SK-N-SH (cell line): ENCODE results near the gene SOX15. TPM values are rescaled to one million over a fixed set of nuclear protein-coding genes. Genes with fewer than 3 reads are reported as not detected.

Experiments used
- CTCF ChIA-PET: fragments of 300-600, 350-600 bp; formaldehyde crosslinking; extraction: SDS; loops from one replicate; lab custom pipeline; 2021; lab: Yijun Ruan, JAX
- POLR2A ChIA-PET: fragments of 350-600 bp; sonication (Branson Sonifier 250); formaldehyde crosslinking; extraction: SDS; loops from one replicate; lab custom pipeline; 2020; ENCODE audit warnings: antibody characterized with exemption, inconsistent platforms; lab: Yijun Ruan, JAX
- DNase-seq: peaks from one replicate; pipeline ENCODE4 v3.0.0; 2012
- H2AFZ ChIP-seq: fragments of 200-600 bp; sonication (generic); 2 replicates; pipeline ENCODE4 v1.8.1; 2016; ENCODE audit warnings: antibody characterized with exemption, mild to moderate bottlenecking, low read depth
- H3F3A ChIP-seq: fragments of 200-600 bp; sonication (generic); replicated peaks from 2 replicates; pipeline ENCODE3; 2016; ENCODE audit warnings: antibody characterized with exemption, mild to moderate bottlenecking; ENCODE audit not compliant: insufficient read depth
- H3K27ac ChIP-seq, 2 experiments: fragments of 200-500 bp in 1 of 2; fragments of 200-600 bp in 1 of 2; sonication (Bioruptor generic) in 1 of 2; sonication (generic), shearing (Covaris generic) in 1 of 2; 2 replicates each; pipeline versions ENCODE4 v1.5.1 to v1.6.1; 2014 to 2016; ENCODE audit warnings: low read depth in 2 of 2, inconsistent platforms in 1 of 2, low read length in 1 of 2, mild to moderate bottlenecking in 1 of 2, mixed read lengths in 1 of 2
- H3K27me3 ChIP-seq: fragments of 200-600 bp; sonication (generic), shearing (Covaris generic); 2 replicates; pipeline ENCODE4 v1.6.1; 2016; ENCODE audit warnings: mixed run types; ENCODE audit not compliant: insufficient read depth
- H3K36me3 ChIP-seq, 2 experiments: fragments of 200-500 bp in 1 of 2; fragments of 200-600 bp in 1 of 2; sonication (Bioruptor generic) in 1 of 2; sonication (generic) in 1 of 2; replicated peaks in 1 of 2; 2 replicates each; pipeline versions ENCODE3 to v1.5.1; 2014 to 2016; ENCODE audit warnings: low read length in 1 of 2, mild to moderate bottlenecking in 1 of 2; ENCODE audit not compliant: insufficient read depth in 2 of 2, control insufficient read depth in 1 of 2
- H3K4me1 ChIP-seq, 2 experiments: fragments of 200-500 bp in 1 of 2; fragments of 200-600 bp in 1 of 2; sonication (Bioruptor generic) in 1 of 2; sonication (generic), shearing (Covaris generic) in 1 of 2; 2 replicates each; pipeline versions ENCODE4 v1.5.1 to v1.6.1; 2014 to 2016; ENCODE audit warnings: low read depth in 1 of 2, low read length in 1 of 2, mixed run types in 1 of 2; ENCODE audit not compliant: insufficient read depth in 2 of 2, control insufficient read depth in 1 of 2
- H3K4me2 ChIP-seq: fragments of 200-600 bp; sonication (generic), shearing (Covaris generic); 2 replicates; pipeline ENCODE4 v1.6.1; 2017; ENCODE audit warnings: mixed run types
- H3K4me3 ChIP-seq, 2 experiments: fragments of 200-500 bp in 1 of 2; fragments of 200-600 bp in 1 of 2; sonication (Bioruptor generic) in 1 of 2; sonication (generic), shearing (Covaris generic) in 1 of 2; 2 replicates each; pipeline versions ENCODE4 v1.5.1 to v1.8.1; 2014 to 2016; ENCODE audit warnings: low read depth in 2 of 2, inconsistent platforms in 1 of 2, low read length in 1 of 2, mild to moderate bottlenecking in 1 of 2, mixed read lengths in 1 of 2, moderate library complexity in 1 of 2
- H3K79me2 ChIP-seq: fragments of 200-600 bp; sonication (generic); 2 replicates; pipeline ENCODE4 v1.8.1; 2017; ENCODE audit warnings: mild to moderate bottlenecking; ENCODE audit not compliant: insufficient read depth
- H3K9ac ChIP-seq: fragments of 200-600 bp; sonication (generic); 2 replicates; pipeline ENCODE4 v1.6.1; 2017; ENCODE audit warnings: mixed run types
- H3K9me2 ChIP-seq: fragments of 200-600 bp; sonication (generic); 2 replicates; pipeline ENCODE4 v1.6.1; 2017; ENCODE audit warnings: mixed run types
- H3K9me3 ChIP-seq: fragments of 200-600 bp; sonication (generic); 2 replicates; pipeline ENCODE4 v1.6.1; 2017; ENCODE audit warnings: mixed run types, mild to moderate bottlenecking, moderate library complexity
- H4K20me1 ChIP-seq: fragments of 200-600 bp; sonication (generic); 2 replicates; pipeline ENCODE4 v1.6.1; 2017; ENCODE audit warnings: mild to moderate bottlenecking, mixed run types; ENCODE audit not compliant: insufficient read depth
- EP300 ChIP-seq, 2 experiments: IDR thresholded peaks; 2 replicates each; pipeline versions ENCODE4 v1.4.0 to v1.6.1; 2012; ENCODE audit warnings: borderline replicate concordance in 1 of 2, low read depth in 1 of 2, low read length in 1 of 2
- EZH2phosphoT487 ChIP-seq: fragments of 200-600 bp; sonication (generic); IDR thresholded peaks from 2 replicates; pipeline ENCODE4 v1.6.1; 2017; ENCODE audit warnings: low read depth, mixed run types, mild to moderate bottlenecking, antibody characterized with exemption, moderate library complexity, borderline replicate concordance
- GABPA ChIP-seq: IDR thresholded peaks from 2 replicates; pipeline ENCODE4 v1.4.0; 2012; ENCODE audit warnings: low read depth, mild to moderate bottlenecking
- MXI1 ChIP-seq: IDR thresholded peaks from 2 replicates; pipeline ENCODE4 v1.6.1; 2012; ENCODE audit warnings: mild to moderate bottlenecking, low read depth, low read length, improper control_type of control experiment
- SMC3 ChIP-seq: IDR thresholded peaks from 2 replicates; pipeline ENCODE4 v1.6.1; 2012; ENCODE audit warnings: low read depth, low read length, improper control_type of control experiment
- WGBS: methylation state at CpG from one replicate; pipeline ENCODE4 v1.1.6; 2017; ENCODE audit warnings: low lambda C conversion rate; 5-methylcytosine and 5-hydroxymethylcytosine counted together
- polyA plus RNA-seq, 3 experiments: library from polyadenylated mRNA; depleted of rRNA; stranded (reverse); fragments of >200 nt; gene quantifications; 2 replicates each; pipeline ENCODE4 v1.2.3, GENCODE V29; 2012
- TF ChIP-seq, protein P1 (sequence below): IDR thresholded peaks from 2 replicates; pipeline ENCODE4 v1.4.0; 2012; ENCODE audit warnings: low read depth, borderline replicate concordance
- TF ChIP-seq, protein P2 (sequence below): fragments of 150-350 bp; IDR thresholded peaks from 2 replicates; pipeline ENCODE4 v1.6.1; 2016; ENCODE audit warnings: mild to moderate bottlenecking, low read depth, low read length
- TF ChIP-seq, protein P3 (sequence below): fragments of 200-600 bp; sonication (generic); IDR thresholded peaks from 2 replicates; pipeline ENCODE4 v1.6.1; 2017; ENCODE audit warnings: antibody characterized with exemption, mild to moderate bottlenecking, moderate library complexity
- TF ChIP-seq, protein P4 (sequence below): IDR thresholded peaks from 2 replicates; pipeline ENCODE4 v1.4.0; 2012; ENCODE audit warnings: low read depth
- TF ChIP-seq, protein P5 (sequence below): fragments of 150-350 bp; IDR thresholded peaks from 2 replicates; pipeline ENCODE4 v1.6.1; 2017; ENCODE audit warnings: antibody characterized with exemption, low read length, low read depth, borderline replicate concordance

The SOX15 gene
- polyA plus RNA-seq, 1 of the 3 experiments (the other 2 are of a cell fraction), result 1.3 TPM

DNA sequence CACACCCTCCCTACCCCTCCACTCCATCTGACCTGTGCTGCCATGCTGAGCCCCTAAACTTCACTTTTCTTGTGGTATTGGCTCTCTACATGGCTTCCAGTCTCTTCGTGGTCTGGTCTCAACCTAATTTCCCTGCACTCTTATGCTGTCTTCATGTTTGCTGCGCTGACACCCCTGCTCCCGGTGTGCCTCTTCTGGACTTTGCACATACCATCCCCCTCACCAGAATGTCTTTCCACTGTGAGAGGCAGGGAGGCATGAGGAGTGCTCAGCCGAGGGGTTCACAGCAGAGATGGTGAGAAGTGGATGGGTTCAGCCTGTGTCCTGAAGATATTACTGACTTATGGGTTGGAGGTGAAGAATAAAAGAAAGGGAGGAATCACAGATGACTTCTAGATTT is 38.5 kb downstream of the SOX15 start:
- 93% methylated on average over 4 of the region's 4 CpGs for WGBS
- POLR2A ChIA-PET, result no interaction called here
- Histone ChIP-seq H3K27ac (no peak overlapping the region), H3K4me1 (peaks cover 0 to 8% of the 10 kb centered on the region in 2 experiments; a peak in 1 of 4 replicates), H3K4me2 (no peak overlapping the region), H3K4me3 (no peak overlapping the region), H3K79me2 (no peaks in the 10 kb centered on the region), H3K9ac (no peak overlapping the region), H4K20me1 (no peaks in the 10 kb centered on the region), H3K9me3 (no peaks in the 10 kb centered on the region), H3K9me2 (no peaks in the 10 kb centered on the region), H3K27me3 (no peaks in the 10 kb centered on the region), H2AFZ (no peak overlapping the region), H3K36me3 (peaks cover 0 to 4% of the 10 kb centered on the region in 2 experiments), H3F3A (no peaks in the 10 kb centered on the region)
- no peak for DNase-seq
- TF ChIP-seq SMC3, result no peak
- TF ChIP-seq, protein P1, sequence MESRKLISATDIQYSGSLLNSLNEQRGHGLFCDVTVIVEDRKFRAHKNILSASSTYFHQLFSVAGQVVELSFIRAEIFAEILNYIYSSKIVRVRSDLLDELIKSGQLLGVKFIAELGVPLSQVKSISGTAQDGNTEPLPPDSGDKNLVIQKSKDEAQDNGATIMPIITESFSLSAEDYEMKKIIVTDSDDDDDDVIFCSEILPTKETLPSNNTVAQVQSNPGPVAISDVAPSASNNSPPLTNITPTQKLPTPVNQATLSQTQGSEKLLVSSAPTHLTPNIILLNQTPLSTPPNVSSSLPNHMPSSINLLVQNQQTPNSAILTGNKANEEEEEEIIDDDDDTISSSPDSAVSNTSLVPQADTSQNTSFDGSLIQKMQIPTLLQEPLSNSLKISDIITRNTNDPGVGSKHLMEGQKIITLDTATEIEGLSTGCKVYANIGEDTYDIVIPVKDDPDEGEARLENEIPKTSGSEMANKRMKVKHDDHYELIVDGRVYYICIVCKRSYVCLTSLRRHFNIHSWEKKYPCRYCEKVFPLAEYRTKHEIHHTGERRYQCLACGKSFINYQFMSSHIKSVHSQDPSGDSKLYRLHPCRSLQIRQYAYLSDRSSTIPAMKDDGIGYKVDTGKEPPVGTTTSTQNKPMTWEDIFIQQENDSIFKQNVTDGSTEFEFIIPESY, result no peak
- TF ChIP-seq, protein P2, sequence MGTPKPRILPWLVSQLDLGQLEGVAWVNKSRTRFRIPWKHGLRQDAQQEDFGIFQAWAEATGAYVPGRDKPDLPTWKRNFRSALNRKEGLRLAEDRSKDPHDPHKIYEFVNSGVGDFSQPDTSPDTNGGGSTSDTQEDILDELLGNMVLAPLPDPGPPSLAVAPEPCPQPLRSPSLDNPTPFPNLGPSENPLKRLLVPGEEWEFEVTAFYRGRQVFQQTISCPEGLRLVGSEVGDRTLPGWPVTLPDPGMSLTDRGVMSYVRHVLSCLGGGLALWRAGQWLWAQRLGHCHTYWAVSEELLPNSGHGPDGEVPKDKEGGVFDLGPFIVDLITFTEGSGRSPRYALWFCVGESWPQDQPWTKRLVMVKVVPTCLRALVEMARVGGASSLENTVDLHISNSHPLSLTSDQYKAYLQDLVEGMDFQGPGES, result no peak
- TF ChIP-seq, protein P3, sequence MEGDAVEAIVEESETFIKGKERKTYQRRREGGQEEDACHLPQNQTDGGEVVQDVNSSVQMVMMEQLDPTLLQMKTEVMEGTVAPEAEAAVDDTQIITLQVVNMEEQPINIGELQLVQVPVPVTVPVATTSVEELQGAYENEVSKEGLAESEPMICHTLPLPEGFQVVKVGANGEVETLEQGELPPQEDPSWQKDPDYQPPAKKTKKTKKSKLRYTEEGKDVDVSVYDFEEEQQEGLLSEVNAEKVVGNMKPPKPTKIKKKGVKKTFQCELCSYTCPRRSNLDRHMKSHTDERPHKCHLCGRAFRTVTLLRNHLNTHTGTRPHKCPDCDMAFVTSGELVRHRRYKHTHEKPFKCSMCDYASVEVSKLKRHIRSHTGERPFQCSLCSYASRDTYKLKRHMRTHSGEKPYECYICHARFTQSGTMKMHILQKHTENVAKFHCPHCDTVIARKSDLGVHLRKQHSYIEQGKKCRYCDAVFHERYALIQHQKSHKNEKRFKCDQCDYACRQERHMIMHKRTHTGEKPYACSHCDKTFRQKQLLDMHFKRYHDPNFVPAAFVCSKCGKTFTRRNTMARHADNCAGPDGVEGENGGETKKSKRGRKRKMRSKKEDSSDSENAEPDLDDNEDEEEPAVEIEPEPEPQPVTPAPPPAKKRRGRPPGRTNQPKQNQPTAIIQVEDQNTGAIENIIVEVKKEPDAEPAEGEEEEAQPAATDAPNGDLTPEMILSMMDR, result no peak
- no peak for TF ChIP-seq EP300 (IDR thresholded peaks at IDR 0.05; ENCODE audit: borderline replicate concordance in 1 of 2, low read depth in 1 of 2, low read length in 1 of 2)
- TF ChIP-seq, protein P4, sequence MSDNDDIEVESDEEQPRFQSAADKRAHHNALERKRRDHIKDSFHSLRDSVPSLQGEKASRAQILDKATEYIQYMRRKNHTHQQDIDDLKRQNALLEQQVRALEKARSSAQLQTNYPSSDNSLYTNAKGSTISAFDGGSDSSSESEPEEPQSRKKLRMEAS, result no peak
- no peak for TF ChIP-seq GABPA
- no peak for TF ChIP-seq EZH2phosphoT487
- TF ChIP-seq MXI1, result no peak
- TF ChIP-seq, protein P5, sequence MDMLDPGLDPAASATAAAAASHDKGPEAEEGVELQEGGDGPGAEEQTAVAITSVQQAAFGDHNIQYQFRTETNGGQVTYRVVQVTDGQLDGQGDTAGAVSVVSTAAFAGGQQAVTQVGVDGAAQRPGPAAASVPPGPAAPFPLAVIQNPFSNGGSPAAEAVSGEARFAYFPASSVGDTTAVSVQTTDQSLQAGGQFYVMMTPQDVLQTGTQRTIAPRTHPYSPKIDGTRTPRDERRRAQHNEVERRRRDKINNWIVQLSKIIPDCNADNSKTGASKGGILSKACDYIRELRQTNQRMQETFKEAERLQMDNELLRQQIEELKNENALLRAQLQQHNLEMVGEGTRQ, result no peak
- CTCF ChIA-PET, result interaction anchor here (1.6 to 7.8 kb wide), 2 partner anchors 10 to 36 kb away, joined by 3 to 55 read pairs; partner anchors contain the start of gene SENP3
